ENCODE data around the gene ANKRD16. TPM values are rescaled to one million over a fixed set of nuclear protein-coding genes. Genes with fewer than 3 reads are reported as not detected.

ANKRD16 gene
- total RNA-seq, 1 donor from 2014 or later = 9.2 TPM

DNA sequence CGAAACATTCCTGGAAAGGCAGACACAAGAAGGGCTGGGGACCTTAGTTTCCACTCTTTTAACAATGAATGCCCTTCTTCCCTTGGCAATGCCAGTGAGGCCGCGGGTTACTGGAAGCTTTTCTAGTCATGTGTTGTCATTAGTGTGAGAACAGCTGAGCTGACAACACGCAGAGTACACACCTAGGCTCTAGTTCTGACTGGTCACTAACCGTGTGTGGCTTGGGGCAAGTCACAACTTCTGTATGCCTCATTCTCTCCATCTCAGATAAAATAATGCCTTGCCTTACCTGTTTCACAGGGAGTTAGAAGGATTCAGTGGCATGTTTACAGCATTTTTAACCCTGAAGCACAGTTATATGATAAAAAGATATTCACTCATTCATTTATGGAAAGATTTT lies 32.1 kb upstream of the ANKRD16 start:
- ATAC-seq (ENCODE audit: low read depth) (no peak), DNase-seq (no peak)
- H3K4me1 Mint-ChIP-seq = no peaks in the 10 kb centered on the region
- H3K27ac Mint-ChIP-seq = no peak overlapping the region
- TF ChIP-seq, protein P1, sequence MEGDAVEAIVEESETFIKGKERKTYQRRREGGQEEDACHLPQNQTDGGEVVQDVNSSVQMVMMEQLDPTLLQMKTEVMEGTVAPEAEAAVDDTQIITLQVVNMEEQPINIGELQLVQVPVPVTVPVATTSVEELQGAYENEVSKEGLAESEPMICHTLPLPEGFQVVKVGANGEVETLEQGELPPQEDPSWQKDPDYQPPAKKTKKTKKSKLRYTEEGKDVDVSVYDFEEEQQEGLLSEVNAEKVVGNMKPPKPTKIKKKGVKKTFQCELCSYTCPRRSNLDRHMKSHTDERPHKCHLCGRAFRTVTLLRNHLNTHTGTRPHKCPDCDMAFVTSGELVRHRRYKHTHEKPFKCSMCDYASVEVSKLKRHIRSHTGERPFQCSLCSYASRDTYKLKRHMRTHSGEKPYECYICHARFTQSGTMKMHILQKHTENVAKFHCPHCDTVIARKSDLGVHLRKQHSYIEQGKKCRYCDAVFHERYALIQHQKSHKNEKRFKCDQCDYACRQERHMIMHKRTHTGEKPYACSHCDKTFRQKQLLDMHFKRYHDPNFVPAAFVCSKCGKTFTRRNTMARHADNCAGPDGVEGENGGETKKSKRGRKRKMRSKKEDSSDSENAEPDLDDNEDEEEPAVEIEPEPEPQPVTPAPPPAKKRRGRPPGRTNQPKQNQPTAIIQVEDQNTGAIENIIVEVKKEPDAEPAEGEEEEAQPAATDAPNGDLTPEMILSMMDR (IDR thresholded peaks at IDR 0.05) = no peak
- no peaks in the 10 kb centered on the region for H3K27me3 Mint-ChIP-seq
- CTCF ChIA-PET = no interaction called here
- POLR2A ChIA-PET = no interaction called here
- H3K4me3 Mint-ChIP-seq = no peak overlapping the region
- no peaks in the 10 kb centered on the region for H3K9me3 Mint-ChIP-seq
- peaks cover 92% of the 10 kb centered on the region for H3K36me3 Mint-ChIP-seq (ENCODE audit: low read depth)
- intact Hi-C loops (cut with micrococcal nuclease) = no loop called here

- H3K4me1 Mint-ChIP-seq = no peaks in the 10 kb centered on the region
- H3K27me3 Mint-ChIP-seq = no peaks in the 10 kb centered on the region
- DNase-seq (no peak), ATAC-seq (ENCODE audit: low read depth) (no peak)
- TF ChIP-seq, protein P1 (IDR thresholded peaks at IDR 0.05) = no peak
- CTCF ChIA-PET = no interaction called here
- POLR2A ChIA-PET = no interaction called here
- no peak overlapping the region for H3K4me3 Mint-ChIP-seq
- H3K9me3 Mint-ChIP-seq = no peaks in the 10 kb centered on the region
- H3K36me3 Mint-ChIP-seq (ENCODE audit: low read depth) = peaks cover 93% of the 10 kb centered on the region
- H3K27ac Mint-ChIP-seq = no peak overlapping the region
- intact Hi-C loops (cut with micrococcal nuclease) = loop anchor here (10.0 kb wide), 1 partner anchor 485 kb away; no protein-coding TSS in a partner anchor
Measured at GRCh38 chr10:5919568-5919967, 29.9 kb upstream of the ANKRD16 start.

- intact Hi-C loops (cut with micrococcal nuclease) = loop anchor here (10.0 kb wide), 1 partner anchor 486 kb away; no protein-coding TSS in a partner anchor
- CTCF ChIA-PET = no interaction called here
- Mint-ChIP-seq H3K27me3 (no peaks in the 10 kb centered on the region), H3K36me3 (ENCODE audit: low read depth) (peaks cover 94% of the 10 kb centered on the region), H3K27ac (no peak overlapping the region), H3K9me3 (no peaks in the 10 kb centered on the region), H3K4me3 (no peak overlapping the region), H3K4me1 (no peaks in the 10 kb centered on the region)
- POLR2A ChIA-PET = no interaction called here
- no peak for ATAC-seq (ENCODE audit: low read depth)
- no peak for DNase-seq
- TF ChIP-seq, protein P1 (IDR thresholded peaks at IDR 0.05) = no peak
Measured at GRCh38 chr10:5918763-5919162, 29.1 kb upstream of the ANKRD16 start.

DNA sequence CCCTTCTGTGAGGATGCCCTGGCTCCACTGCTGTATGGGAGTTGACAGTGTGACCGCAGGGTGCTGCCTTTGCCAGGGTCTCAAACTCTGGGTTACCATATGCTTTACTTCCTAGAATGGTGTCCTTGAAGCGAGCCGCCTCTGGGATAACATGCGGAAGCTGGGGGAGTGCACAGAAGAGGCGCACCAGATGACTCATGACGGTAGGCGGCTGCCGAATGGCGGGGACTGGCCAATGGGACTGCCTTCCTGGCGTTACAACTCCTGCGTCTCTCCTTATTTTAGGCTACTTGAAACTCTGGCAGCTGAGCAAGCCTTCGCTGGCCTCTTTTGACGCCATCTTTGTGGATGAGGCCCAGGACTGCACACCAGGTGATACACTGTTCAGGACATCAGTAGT lies 27.6 kb upstream of the ANKRD16 start:
- TF ChIP-seq, protein P1 (IDR thresholded peaks at IDR 0.05) = no peak
- Mint-ChIP-seq H3K36me3 (ENCODE audit: low read depth) (peaks cover 93% of the 10 kb centered on the region), H3K9me3 (no peaks in the 10 kb centered on the region), H3K27ac (no peak overlapping the region), H3K4me1 (no peaks in the 10 kb centered on the region), H3K27me3 (no peaks in the 10 kb centered on the region), H3K4me3 (no peak overlapping the region)
- ATAC-seq (ENCODE audit: low read depth) = no peak
- CTCF ChIA-PET = no interaction called here
- intact Hi-C loops (cut with micrococcal nuclease) = loop anchor here (10.0 kb wide), 1 partner anchor 487 kb away; no protein-coding TSS in a partner anchor
- no peak for DNase-seq
- POLR2A ChIA-PET = no interaction called here

- DNase-seq = no peak
- TF ChIP-seq, protein P1 (IDR thresholded peaks at IDR 0.05) = no peak
- no peaks in the 10 kb centered on the region for H3K4me1 Mint-ChIP-seq
- ChIA-PET CTCF (no interaction called here), POLR2A (no interaction called here)
- no peak for ATAC-seq (ENCODE audit: low read depth)
- intact Hi-C loops (cut with micrococcal nuclease) = loop anchor here (10.0 kb wide), 1 partner anchor 489 kb away; no protein-coding TSS in a partner anchor
- peaks cover 90% of the 10 kb centered on the region for H3K36me3 Mint-ChIP-seq (ENCODE audit: low read depth)
- H3K27me3 Mint-ChIP-seq = no peaks in the 10 kb centered on the region
- no peak overlapping the region for H3K27ac Mint-ChIP-seq
- H3K9me3 Mint-ChIP-seq = no peaks in the 10 kb centered on the region
- no peak overlapping the region for H3K4me3 Mint-ChIP-seq
Measured at GRCh38 chr10:5915451-5915850, 25.8 kb upstream of the ANKRD16 start.

All from activated B cell treated with CpG ODN at 0.5 μM for 24 hours (primary cell).